Measurements from ENCODE around the gene CCL23. TPM values are rescaled to one million over a fixed set of nuclear protein-coding genes. Genes with fewer than 3 reads are reported as not detected.

The CCL23 gene
- total RNA-seq, 1 experiment from 2014 or later, result not detected

GRCh38 chr17:36049643-36050042 is 31.9 kb upstream of the CCL23 start:
- no peak for DNase-seq
- intact Hi-C loops (cut with micrococcal nuclease), result no loop called here
- H3K4me3 ChIP-seq (ENCODE audit: low read length), result no peak overlapping the region
- H3K27me3 ChIP-seq (ENCODE audit: low read length), result no peaks in the 10 kb centered on the region
- H3K27ac ChIP-seq (ENCODE audit: low read length), result no peak overlapping the region
- H4K20me1 ChIP-seq (ENCODE audit: low read length), result no peaks in the 10 kb centered on the region
- no peak overlapping the region for H3K9ac ChIP-seq (ENCODE audit: low read length)
- no peak overlapping the region for H2AFZ ChIP-seq (ENCODE audit: low read length)
- no peak for ATAC-seq
- no TSS peak for BruUV-seq (replicated peaks)
- no peaks in the 10 kb centered on the region for H3K79me2 ChIP-seq (ENCODE audit: low read length)
- ChIA-PET POLR2A (ENCODE audit: unreplicated experiment) (no interaction called here), CTCF (no interaction called here)
- H3K9me2 ChIP-seq (replicated peaks; ENCODE audit: low read length), result no peaks in the 10 kb centered on the region
- TF ChIP-seq EZH2 (IDR thresholded peaks at IDR 0.05; ENCODE audit: low read length, unreplicated experiment) (no peak), EZH2phosphoT487 (IDR thresholded peaks at IDR 0.05; ENCODE audit: borderline replicate concordance, low read length) (no peak), CTCF (conservative IDR thresholded peaks at IDR 0.05; ENCODE audit: low read depth, low read length) (no peak)
- H3F3A ChIP-seq (ENCODE audit: low read length, unreplicated experiment), result no peaks in the 10 kb centered on the region
- no peaks in the 10 kb centered on the region for H3K9me3 ChIP-seq (ENCODE audit: low read length)
- H3K36me3 ChIP-seq (ENCODE audit: low read depth, low read length), result no peaks in the 10 kb centered on the region
- no peaks in the 10 kb centered on the region for H3K4me1 ChIP-seq (ENCODE audit: insufficient read depth, low read length)
- H3K4me2 ChIP-seq (ENCODE audit: low read length), result no peak overlapping the region

GRCh38 chr17:36048066-36048465 is 30.3 kb upstream of the CCL23 start:
- H3K79me2 ChIP-seq (ENCODE audit: low read length), result no peaks in the 10 kb centered on the region
- no peaks in the 10 kb centered on the region for H3K4me1 ChIP-seq (ENCODE audit: insufficient read depth, low read length)
- no peak for TF ChIP-seq CTCF (conservative IDR thresholded peaks at IDR 0.05; ENCODE audit: low read depth, low read length)
- TF ChIP-seq EZH2phosphoT487 (IDR thresholded peaks at IDR 0.05; ENCODE audit: borderline replicate concordance, low read length), result no peak
- TF ChIP-seq EZH2 (IDR thresholded peaks at IDR 0.05; ENCODE audit: low read length, unreplicated experiment), result no peak
- ChIA-PET CTCF (no interaction called here), POLR2A (ENCODE audit: unreplicated experiment) (no interaction called here)
- H3K9me2 ChIP-seq (replicated peaks; ENCODE audit: low read length), result no peaks in the 10 kb centered on the region
- no peak overlapping the region for H3K4me3 ChIP-seq (ENCODE audit: low read length)
- no peak for DNase-seq
- H3K36me3 ChIP-seq (ENCODE audit: low read depth, low read length), result no peaks in the 10 kb centered on the region
- no peaks in the 10 kb centered on the region for H3K9me3 ChIP-seq (ENCODE audit: low read length)
- H3K4me2 ChIP-seq (ENCODE audit: low read length), result no peak overlapping the region
- H3F3A ChIP-seq (ENCODE audit: low read length, unreplicated experiment), result no peaks in the 10 kb centered on the region
- peaks cover 1% of the 10 kb centered on the region; the same call in 1 of the 2 replicates for H3K27me3 ChIP-seq (ENCODE audit: low read length)
- BruUV-seq (replicated peaks), result no TSS peak
- no peaks in the 10 kb centered on the region for H4K20me1 ChIP-seq (ENCODE audit: low read length)
- no peak overlapping the region for H2AFZ ChIP-seq (ENCODE audit: low read length)
- H3K27ac ChIP-seq (ENCODE audit: low read length), result no peak overlapping the region
- no peak for ATAC-seq
- intact Hi-C loops (cut with micrococcal nuclease), result no loop called here
- no peak overlapping the region for H3K9ac ChIP-seq (ENCODE audit: low read length)

- no TSS peak for BruUV-seq (replicated peaks)
- no peaks in the 10 kb centered on the region for H4K20me1 ChIP-seq (ENCODE audit: low read length)
Measured at GRCh38 chr17:36036235-36036634, 18.5 kb upstream of the CCL23 start.

More at GRCh38 chr17:36036235-36036634, 18.5 kb upstream of the CCL23 start:
- Histone ChIP-seq H3K4me2 (ENCODE audit: low read length) (no peak overlapping the region), H3K9ac (ENCODE audit: low read length) (no peak overlapping the region), H3K27ac (ENCODE audit: low read length) (no peak overlapping the region), H3K9me2 (replicated peaks; ENCODE audit: low read length) (no peaks in the 10 kb centered on the region), H3K27me3 (ENCODE audit: low read length) (peaks cover 28% of the 10 kb centered on the region), H3K4me1 (ENCODE audit: insufficient read depth, low read length) (no peaks in the 10 kb centered on the region), H3F3A (ENCODE audit: low read length, unreplicated experiment) (no peaks in the 10 kb centered on the region), H2AFZ (ENCODE audit: low read length) (no peak overlapping the region), H3K4me3 (ENCODE audit: low read length) (no peak overlapping the region), H3K9me3 (ENCODE audit: low read length) (no peaks in the 10 kb centered on the region), H3K36me3 (ENCODE audit: low read depth, low read length) (no peaks in the 10 kb centered on the region), H3K79me2 (ENCODE audit: low read length) (no peaks in the 10 kb centered on the region)
- no peak for TF ChIP-seq EZH2phosphoT487 (IDR thresholded peaks at IDR 0.05; ENCODE audit: borderline replicate concordance, low read length)
- TF ChIP-seq CTCF (conservative IDR thresholded peaks at IDR 0.05; ENCODE audit: low read depth, low read length), result no peak
- no peak for TF ChIP-seq EZH2 (IDR thresholded peaks at IDR 0.05; ENCODE audit: low read length, unreplicated experiment)
- DNase-seq (no peak), ATAC-seq (no peak)
- ChIA-PET POLR2A (ENCODE audit: unreplicated experiment) (no interaction called here), CTCF (no interaction called here)
- intact Hi-C loops (cut with micrococcal nuclease), result no loop called here
